ENCODE measurements around the gene C16orf87.
"Not testable (repeated sequence)": the region's sequence is repeated elsewhere in the genome, so short reads cannot be mapped to it uniquely, and the experiment has no call there.

DNA sequence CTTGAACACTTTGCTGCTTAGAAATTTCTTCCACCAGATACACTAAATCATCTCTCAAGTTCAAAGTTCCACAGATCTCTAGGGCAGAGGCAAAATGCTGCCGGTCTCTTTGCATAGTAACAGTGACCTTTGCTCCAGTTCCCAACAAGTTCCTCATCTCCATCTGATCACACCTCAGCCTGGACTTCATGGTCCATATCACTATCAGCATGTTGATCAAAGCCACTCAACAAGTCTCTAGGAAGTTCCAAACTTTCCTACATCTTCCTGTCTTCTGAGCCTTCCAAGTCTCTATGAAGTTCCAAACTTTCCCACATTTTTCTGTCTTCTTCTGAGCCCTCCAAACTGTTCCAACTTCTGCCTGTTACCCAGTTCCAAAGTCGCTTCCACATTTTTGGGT lies 37.9 kb upstream of the C16orf87 start:
- not testable (repeated sequence) for TF ChIP-seq EZH2phosphoT487 (IDR thresholded peaks at IDR 0.05; ENCODE audit: borderline replicate concordance)
- TF ChIP-seq, protein P1, sequence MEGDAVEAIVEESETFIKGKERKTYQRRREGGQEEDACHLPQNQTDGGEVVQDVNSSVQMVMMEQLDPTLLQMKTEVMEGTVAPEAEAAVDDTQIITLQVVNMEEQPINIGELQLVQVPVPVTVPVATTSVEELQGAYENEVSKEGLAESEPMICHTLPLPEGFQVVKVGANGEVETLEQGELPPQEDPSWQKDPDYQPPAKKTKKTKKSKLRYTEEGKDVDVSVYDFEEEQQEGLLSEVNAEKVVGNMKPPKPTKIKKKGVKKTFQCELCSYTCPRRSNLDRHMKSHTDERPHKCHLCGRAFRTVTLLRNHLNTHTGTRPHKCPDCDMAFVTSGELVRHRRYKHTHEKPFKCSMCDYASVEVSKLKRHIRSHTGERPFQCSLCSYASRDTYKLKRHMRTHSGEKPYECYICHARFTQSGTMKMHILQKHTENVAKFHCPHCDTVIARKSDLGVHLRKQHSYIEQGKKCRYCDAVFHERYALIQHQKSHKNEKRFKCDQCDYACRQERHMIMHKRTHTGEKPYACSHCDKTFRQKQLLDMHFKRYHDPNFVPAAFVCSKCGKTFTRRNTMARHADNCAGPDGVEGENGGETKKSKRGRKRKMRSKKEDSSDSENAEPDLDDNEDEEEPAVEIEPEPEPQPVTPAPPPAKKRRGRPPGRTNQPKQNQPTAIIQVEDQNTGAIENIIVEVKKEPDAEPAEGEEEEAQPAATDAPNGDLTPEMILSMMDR (conservative IDR thresholded peaks at IDR 0.05; ENCODE audit: low read length), result not testable (repeated sequence)
